GM19351 (cell line): ENCODE results near the gene ERP44.
"Not testable (repeated sequence)": the region's sequence is repeated elsewhere in the genome, so short reads cannot be mapped to it uniquely, and the experiment has no call there.

Experiments used
- ATAC-seq: cut with Tn5 transposase; IDR thresholded peaks from one replicate; pipeline ENCODE4 v1.9.1; 2021; ENCODE audit warnings: mild to moderate bottlenecking, moderate library complexity; ENCODE audit not compliant: unreplicated experiment

ERP44 gene

DNA sequence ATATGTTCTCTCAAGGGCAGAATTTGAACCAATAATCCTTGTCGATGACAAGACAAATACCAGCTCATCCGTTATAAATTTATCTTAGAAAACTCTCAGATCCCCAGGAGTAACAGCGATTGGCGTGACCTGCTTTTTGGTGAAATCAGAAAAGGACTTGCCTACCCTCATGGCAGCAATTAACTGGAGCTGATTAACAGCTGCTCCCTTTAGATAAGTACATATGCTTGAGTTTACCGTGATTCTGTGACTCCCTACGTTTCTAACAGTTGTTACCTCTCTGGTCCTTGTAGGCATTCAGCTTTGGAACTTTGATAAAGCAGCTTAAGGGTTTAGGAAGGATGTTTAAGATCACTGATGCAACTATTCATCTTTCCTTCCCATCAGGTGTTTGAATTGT lies 2.8 kb upstream of the ERP44 start:
- no peak for ATAC-seq

DNA sequence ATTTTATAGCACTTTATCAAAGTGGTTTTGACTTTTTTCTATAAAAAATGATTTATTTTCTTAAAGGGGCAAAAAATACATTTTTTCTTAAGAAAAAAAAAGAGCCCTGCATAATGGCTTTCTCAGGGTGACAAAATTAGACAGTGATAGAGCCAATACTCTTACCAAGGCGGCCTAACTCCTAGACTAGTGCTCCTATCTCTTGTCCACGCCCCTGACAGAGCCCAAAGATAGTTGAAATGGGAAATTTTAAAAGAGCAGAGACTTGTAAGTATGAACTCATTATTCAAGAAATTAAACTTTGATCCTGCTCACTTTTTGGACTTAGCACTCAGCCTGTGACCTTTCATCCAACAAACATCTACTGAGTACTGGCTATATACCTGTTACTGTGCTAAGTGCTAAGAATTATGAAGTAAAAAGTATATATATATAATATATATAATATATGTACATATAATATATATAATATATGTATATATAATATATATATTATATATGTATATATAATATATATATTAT lies 1.4 kb upstream of the ERP44 start:
- ATAC-seq, result no peak

DNA sequence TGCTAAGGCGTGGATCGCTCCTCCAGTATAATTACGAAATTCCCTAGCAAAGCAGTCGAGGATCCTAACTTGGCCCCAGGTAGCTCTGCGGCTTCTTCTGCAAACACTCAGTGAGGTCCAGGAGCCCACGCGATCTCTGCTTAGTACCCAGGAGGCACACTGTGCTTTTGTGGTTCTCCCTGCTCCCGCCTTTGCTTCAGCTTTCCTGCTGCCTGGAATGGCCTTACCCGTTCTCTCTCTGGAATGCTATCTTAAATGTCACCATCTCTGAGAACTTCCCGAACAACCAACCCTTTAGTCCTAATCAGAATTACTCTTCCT lies 882 bp upstream of the ERP44 start:
- peak; percentile 5 for ATAC-seq

DNA sequence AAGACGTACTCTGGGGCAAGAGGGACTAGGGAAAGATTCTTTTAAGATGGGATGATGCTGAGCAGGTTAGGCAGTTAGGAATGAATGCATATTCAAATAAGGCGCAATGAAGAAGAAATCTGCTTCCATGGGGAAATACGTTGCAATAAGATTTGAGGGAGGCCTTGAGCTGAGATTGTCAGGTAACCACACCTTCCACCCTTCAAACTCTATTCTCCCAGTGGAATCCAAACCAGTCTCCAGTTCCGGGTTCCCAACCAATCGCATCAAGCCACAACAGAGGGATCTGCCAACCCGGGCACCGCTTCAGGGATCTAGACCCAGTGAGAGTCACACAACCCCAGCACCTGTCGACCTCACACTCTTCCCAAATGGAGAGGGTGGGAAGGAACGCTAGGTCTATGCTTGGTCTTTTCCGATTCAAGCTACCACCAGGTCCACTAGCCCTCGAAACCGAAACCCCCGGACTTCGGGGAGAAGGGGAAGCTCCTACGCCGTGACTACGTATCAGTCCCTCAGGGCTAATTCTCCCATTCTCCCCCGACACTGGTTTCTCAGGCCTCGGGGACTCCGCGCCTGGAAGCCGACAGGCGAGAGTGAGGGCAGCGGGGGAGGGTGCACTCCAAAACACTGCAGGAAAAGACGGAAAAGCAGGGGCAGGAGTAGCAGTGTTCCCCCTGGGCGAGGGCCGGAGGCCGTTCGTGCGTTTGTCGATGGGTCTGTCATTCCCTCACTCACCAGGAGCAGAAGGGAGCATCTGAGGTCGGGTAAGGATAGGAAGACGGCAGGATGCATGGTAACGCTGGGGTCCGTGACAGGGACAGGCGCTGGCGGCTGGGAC lies 534 bp downstream of the ERP44 start:
- ATAC-seq, result peak; percentile 0

DNA sequence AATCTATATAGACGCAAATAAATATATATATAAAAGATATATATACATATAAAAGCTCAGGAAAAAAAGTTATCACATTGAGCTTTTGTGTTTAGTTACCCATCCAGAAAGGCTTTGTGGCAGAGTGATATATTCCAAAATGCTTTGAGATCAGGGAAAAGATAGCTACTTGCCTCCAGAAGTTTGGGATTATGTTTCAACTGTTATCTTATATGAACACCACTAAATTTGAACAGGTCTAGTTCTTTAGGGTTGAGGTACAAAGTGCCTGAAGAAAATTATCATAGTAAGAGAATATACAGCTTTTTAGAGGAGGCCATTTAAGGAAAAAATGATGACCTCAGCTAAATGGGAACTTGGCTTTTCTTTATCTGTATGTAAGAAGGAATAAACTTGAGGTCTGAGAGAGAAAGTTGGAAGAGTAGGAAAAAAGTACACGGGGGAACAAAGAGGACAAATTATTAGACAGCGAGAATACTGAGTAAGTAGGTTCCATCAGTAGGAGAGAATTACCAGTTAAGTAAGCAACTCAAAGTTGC lies 2.4 kb downstream of the ERP44 start:
- ATAC-seq, result no peak

DNA sequence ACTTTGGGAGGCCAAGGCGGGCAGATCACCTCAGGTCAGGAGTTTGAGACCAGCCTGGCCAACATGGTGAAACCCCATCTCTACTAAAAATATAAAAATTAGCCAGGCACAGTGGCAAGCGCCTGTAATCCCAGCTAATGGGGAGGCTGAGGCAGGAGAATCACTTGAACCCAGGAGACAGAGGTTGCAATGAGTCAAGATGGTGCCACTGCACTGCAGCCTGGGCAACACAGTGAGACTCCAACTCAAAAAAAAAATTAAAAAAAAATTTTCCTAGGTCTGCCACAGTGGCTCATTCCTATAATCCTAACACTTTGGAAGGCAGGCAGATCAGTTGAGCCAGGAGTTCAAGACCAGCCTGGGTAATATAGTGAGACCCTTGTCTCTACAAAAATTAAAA lies 4.4 kb downstream of the ERP44 start:
- not testable (repeated sequence) for ATAC-seq

DNA sequence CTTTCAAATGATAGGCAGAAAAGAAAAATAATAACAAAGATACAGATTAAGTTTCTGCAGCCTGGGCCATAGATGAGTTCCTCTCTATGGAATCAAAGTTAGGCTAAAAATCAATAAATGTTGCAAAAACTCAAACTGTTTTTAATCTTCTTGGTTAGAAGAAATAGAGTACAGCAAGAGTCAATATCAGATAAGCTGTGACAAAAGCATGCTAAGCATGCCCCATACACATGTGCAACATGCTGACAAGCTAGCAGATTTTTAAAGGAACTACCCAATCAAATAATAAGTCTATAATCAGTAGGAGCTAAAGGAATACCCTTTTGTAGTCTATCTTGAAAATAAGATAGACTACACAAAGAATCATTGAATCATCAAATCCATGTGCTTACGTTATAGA lies 6.7 kb downstream of the ERP44 start:
- ATAC-seq, result no peak

DNA sequence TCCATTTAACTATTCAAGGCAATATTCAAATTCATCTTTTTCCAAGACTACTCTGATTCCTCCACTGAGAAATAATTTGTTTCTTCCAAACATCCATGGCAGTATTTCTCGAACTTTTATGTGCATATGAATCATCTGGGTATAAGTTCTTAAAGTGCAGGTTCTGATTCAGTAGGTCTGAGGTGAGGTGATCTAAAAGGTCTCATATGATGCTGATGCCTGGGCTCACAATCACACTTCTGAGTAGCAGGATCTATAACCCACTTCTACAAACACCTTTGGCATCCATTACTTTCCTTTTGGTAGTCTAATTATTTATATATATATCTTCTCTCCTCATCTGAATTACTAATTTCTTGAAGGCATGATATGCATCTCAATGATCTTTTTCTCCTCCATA lies 7.2 kb downstream of the ERP44 start:
- no peak for ATAC-seq

DNA sequence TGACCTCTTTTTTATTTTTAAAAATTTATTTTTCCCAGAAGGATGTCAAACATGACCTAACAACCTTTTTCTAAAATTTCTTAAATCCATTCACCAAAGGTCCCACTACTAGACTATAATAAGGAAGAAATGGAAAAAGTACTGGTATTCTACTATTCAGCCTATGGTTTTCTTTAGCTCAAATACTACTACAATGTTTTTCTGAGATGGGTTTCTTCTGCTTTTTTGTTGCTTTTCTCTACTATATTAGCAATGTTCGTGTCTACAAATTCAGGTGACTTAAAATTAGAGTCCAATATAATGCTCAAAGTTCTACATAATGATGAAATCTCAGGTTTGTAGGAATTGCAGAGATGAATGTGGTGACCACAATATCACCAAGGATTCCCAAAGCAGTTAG lies 7.9 kb downstream of the ERP44 start:
- ATAC-seq, result no peak

DNA sequence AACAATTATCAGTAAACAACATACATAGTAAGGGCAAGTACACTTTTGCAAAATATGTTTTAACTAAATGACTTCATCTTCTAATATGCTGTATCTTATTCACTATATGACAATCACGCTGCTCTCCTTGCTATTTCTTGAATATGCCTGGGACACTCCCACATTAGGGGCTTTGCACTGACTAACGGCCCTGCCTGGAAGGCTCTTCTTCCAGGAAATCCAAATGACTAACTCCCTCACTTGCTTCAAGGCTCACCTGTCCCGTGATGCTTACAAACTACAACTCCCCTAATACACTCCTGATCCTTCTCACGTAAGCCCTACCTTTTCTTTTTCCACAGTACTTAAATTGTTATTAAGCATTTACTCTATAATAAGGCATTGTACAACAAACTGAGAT lies 10.6 kb downstream of the ERP44 start:
- ATAC-seq, result no peak

DNA sequence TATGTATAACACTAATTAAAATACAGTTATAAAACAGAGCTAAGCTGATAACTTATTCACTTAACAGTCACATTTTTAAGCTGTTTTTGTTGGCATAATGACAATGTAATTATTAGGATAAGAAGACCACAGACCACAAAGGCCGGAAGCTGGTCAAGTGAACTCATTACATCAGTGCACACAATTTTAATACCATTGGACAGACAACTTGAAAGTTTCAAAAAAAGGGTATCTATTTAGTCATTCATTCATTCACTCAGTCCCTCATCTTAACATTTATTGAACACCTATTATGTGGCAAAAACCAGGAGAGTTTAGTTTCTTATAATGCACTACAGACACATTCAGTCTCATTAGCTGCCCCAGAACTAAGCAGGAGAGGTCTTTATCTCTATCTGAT lies 11.6 kb downstream of the ERP44 start:
- ATAC-seq, result no peak

DNA sequence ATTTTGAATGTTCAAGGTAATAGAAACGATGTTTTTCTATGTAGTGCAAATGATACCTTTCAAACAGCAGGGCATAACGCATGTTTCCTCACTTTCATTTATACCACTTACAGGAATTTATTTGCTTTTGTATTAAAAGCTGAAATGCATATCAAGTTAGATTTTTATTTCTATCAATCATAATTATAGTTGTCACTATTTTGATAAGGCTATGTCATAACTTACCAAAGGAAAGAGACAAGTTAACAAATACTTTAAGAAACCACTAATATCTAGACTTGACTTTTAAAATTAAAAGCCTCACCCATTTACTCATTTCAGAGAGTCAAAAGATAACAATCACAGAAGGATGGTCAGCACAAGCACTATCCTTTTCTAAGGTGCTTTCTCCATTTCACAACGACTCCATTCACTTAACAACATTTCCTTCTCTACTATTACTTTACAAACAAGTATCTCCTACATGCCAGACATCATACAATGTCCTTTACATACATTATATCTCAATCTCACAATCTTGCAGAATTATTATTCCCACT lies 12.6 kb downstream of the ERP44 start:
- ATAC-seq, result no peak

DNA sequence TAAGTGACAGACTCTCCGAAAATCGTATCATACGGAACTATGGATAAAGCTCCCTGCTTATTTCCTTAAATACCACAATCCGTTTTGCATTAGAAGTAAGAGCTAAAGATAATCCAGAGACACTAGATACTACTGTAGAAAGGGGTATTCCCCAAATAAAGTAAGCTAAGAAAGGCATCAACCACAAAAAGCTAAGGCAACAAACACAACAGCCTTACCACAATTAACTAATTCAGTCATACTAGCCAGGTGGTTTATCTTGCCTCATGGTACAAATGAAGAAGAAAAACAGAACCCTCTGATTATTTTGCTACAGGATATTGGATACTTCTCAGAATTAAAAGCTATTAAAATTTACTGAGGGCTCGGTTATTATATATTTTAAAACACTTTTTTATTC lies 14.1 kb downstream of the ERP44 start:
- ATAC-seq, result peak; percentile 85

DNA sequence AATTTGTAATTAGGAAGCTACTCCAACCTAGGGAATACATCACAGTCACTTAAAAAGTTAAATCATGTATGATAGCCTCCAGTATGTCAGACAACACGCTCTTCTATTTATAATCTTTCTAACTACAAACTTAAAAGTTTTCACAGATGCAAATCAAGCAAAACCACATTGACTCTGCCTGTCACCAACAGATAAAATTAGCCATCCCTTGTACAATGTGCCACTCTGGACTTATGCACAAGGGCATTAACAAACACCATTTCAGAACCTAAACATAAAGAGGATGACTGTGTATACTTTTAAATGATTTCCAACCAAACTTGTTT lies 14.7 kb downstream of the ERP44 start:
- ATAC-seq, result peak; percentile 39

DNA sequence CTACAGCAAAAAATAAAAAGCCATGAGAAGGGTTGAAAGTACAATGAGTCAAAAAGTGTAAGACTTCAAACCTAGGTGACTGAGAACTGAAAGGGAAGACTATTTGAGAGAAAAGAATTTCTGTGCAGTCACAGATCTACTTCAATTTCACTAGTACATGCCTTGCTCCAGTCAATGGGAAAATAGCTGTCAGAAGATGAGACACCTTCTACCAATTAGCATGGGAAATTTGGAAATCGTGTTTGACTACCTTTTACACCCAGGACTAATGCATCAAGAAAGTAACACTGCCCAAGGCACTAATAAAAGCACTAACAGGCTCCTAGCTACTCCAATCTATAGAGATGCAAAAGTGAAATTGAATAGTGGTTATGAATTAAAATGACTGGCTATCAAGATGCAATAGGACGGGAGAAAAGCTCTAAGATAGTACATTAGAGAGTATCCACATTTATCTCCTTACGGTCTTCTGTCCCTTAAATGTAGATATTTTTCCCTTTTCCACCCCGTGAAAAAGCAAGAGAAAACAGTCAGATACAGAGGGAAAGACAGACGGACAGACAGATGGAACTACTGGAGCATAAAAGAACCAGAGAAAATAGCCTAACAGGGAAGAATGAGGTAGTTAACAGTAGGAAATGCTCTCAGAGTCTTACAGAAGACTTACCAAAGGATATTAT lies 15.2 kb downstream of the ERP44 start:
- ATAC-seq, result peak; percentile 43

DNA sequence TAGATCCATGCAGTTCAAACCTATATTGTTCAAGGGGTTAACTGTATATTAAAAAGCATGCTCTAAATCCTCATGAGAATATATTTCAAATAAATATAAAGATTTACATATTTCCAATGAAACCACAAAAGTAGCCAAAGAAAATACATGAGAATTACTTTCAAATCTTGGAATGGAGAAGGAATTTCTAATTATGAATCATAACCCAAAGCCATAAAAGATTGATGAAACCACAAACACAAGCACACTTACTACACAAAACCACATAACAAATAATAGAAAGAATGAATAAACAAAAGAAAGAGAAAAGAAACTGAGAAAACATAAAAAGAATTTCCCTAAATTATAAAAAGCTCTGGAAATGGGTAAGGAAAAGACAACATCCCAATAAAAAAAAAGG lies 16.0 kb downstream of the ERP44 start:
- no peak for ATAC-seq

DNA sequence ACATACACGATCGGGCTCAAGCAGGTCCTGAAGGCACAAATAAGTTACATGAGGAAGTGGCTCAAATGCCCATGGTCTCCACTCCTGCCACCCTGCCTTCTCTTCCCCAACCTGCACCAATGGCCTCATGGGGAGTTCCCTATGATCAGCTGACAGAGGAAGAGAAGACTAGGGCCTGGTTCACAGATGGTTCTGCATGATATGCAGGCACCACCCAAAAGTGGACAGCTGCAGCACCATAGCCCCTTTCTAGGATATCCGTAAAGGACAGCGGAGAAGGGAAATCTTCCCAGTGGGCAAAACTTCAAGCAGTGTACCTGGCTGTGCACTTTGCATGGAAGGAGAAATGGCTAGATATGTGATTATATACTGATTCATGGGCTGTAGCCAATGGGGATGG lies 22.5 kb downstream of the ERP44 start:
- not testable (repeated sequence) for ATAC-seq

DNA sequence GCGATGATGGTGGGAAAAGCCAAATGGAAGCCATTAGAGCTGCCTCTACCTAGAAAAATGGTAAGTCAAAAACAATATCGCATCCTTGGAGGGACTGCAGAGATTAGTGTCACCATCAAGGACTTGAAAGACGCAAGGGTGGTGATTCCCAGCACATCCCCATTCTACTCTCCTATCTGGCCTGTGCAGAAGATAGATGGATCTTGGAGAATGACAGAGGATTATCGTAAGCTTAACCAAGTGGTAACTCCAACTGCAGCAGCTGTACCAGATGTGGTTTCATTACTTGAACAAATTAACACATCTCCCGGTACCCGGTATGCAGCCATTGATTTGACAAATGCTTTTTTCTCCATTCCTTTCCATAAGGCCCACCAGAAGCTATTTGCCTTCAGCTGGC lies 23.8 kb downstream of the ERP44 start:
- ATAC-seq, result no peak

DNA sequence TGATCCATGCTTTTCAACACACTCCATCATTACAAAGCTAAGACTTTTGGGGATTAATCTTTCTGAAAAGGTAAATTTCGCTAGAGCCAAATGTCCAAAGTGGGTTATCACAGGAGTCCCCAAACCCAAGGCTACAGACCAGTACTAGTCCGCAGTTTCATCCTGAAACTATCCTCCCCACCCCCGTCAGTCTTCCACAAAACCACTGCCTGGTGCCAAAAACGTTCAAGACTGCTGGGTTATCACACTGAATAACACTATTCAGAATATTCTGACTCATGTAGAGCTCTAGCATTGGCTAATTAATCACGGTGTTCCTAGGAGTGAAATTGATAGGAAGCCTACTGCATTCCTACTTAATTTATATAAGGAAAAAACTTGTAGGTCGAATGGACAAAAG lies 24.7 kb downstream of the ERP44 start:
- ATAC-seq, result no peak

DNA sequence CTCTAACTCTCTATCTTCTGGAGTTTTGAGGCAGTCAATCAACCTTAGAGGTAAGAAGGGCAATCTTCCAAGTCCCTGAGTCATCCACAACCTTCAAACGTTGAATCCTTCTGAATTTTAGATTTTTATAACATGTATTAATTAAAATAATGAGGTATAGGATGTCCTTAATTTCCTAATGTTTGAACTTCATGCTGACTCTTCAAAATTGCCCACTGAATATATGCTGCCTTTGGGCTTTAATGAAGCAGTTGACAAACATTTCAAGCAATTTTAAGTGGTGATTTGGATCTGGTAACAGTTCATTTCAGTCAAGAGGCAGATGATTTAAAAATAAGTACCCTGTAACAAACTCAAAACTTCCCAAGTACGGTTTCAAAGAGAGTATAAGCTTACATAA lies 26.0 kb downstream of the ERP44 start:
- ATAC-seq, result no peak

DNA sequence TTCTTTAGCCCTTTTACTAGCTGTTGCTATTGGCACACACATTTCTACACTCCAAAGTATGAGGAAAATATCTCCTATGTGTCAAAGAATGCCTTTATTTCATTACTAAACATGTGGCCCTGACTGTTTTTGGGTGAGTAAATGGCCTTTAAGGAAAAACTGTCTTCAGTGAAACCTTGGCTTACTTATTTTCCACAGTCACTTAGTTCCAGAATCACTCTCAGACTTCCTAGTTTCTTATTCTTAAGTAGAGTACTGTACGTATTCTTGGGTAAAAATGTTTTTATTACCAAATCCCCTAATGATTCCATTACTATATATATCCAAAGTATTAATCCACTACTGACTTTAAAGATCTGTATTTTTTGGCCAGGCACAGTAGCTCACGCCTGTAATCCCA lies 27.5 kb downstream of the ERP44 start:
- ATAC-seq, result no peak
